ENCODE data around the gene PEX14.

DNA sequence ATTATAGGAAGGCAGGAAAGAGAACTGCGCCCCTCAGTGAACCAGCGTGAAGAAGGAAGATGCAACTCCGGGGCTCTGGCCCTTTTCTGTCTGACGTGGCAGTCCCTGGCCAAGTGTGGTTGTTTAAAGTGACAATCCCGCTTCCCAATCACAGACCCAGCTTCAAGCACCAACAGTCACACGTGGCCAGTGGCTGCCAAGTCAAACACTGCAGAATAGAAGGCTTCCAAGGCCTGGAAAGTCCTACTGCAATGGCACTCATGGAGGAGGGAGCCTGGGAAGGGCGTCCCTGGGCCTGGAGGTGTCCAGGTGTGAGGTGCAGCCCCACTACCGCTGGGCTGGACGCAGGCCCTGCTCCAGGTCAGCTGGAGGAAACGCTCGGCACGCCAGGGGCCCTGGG is 177.9 kb downstream of the PEX14 start:
- TF ChIP-seq CTCF (IDR thresholded peaks at IDR 0.05): no peak
- TF ChIP-seq GABPB1 (CRISPR knock-in tag; IDR thresholded peaks at IDR 0.05): no peak
- TF ChIP-seq E2F1 (CRISPR knock-in tag; IDR thresholded peaks at IDR 0.05): no peak
- TF ChIP-seq, protein P1, sequence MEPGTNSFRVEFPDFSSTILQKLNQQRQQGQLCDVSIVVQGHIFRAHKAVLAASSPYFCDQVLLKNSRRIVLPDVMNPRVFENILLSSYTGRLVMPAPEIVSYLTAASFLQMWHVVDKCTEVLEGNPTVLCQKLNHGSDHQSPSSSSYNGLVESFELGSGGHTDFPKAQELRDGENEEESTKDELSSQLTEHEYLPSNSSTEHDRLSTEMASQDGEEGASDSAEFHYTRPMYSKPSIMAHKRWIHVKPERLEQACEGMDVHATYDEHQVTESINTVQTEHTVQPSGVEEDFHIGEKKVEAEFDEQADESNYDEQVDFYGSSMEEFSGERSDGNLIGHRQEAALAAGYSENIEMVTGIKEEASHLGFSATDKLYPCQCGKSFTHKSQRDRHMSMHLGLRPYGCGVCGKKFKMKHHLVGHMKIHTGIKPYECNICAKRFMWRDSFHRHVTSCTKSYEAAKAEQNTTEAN (CRISPR knock-in tag; IDR thresholded peaks at IDR 0.05): no peak
- TF ChIP-seq SMAD3 (CRISPR knock-in tag; IDR thresholded peaks at IDR 0.05; ENCODE audit: borderline replicate concordance): no peak
- TF ChIP-seq RELA (CRISPR knock-in tag; IDR thresholded peaks at IDR 0.05; ENCODE audit: borderline replicate concordance): no peak
- TF ChIP-seq, protein P2, sequence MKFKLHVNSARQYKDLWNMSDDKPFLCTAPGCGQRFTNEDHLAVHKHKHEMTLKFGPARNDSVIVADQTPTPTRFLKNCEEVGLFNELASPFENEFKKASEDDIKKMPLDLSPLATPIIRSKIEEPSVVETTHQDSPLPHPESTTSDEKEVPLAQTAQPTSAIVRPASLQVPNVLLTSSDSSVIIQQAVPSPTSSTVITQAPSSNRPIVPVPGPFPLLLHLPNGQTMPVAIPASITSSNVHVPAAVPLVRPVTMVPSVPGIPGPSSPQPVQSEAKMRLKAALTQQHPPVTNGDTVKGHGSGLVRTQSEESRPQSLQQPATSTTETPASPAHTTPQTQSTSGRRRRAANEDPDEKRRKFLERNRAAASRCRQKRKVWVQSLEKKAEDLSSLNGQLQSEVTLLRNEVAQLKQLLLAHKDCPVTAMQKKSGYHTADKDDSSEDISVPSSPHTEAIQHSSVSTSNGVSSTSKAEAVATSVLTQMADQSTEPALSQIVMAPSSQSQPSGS (CRISPR knock-in tag; IDR thresholded peaks at IDR 0.05; ENCODE audit: borderline replicate concordance, low read depth): no peak
- TF ChIP-seq ETV6 (CRISPR knock-in tag; IDR thresholded peaks at IDR 0.05): no peak
- TF ChIP-seq MAX (CRISPR knock-in tag; IDR thresholded peaks at IDR 0.05): no peak
- TF ChIP-seq, protein P3, sequence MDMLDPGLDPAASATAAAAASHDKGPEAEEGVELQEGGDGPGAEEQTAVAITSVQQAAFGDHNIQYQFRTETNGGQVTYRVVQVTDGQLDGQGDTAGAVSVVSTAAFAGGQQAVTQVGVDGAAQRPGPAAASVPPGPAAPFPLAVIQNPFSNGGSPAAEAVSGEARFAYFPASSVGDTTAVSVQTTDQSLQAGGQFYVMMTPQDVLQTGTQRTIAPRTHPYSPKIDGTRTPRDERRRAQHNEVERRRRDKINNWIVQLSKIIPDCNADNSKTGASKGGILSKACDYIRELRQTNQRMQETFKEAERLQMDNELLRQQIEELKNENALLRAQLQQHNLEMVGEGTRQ (CRISPR knock-in tag; IDR thresholded peaks at IDR 0.05): no peak

Data from WTC11 (cell line).